GM18526 (cell line): ENCODE results near the gene ZSCAN10.

Source experiments
- POLR2A ChIP-seq: IDR thresholded peaks from 3 replicates; pipeline ENCODE4 v1.6.1; 2011; ENCODE audit not compliant: insufficient read length; ENCODE audit errors: extremely low read depth

The ZSCAN10 gene

DNA sequence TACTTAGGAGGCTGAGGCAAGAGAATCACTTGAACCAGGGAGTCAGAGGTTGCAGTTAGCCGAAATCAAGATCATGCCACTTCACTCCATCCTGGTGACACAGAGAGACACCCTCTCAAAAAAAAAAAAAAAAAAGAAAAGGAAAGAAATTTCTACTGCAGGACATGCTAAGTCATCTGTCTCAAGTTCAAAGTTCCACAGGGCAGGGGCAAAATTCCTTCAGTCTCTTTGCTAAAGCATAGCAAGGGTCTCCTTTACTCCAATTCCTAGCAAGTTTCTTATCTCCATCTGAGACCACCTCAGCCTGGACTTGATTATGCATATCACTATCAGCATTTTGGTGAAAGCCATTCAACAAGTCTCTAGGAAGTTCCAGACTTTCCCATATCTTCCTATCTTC lies 14.6 kb downstream of the ZSCAN10 start:
- no peak for TF ChIP-seq POLR2A

DNA sequence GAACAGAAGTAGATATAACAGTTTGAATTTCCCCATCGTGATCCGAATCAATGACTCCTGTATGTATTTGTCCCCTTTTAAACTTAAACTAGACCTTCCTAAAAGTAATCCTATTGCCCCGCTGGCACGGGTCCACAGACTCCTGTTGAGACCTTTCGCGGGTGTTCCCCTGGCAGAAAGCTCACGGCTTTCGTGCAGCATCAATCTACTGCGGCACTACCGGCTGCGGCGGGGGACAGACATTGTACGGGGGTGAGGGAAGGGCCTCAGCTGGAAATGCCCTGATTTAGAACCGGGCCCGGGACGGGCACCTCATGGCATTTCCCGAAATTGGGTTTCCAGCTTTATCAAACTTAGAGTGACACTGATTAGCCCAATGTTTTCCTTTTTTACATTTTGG lies 19.1 kb downstream of the ZSCAN10 start:
- TF ChIP-seq POLR2A, result no peak

DNA sequence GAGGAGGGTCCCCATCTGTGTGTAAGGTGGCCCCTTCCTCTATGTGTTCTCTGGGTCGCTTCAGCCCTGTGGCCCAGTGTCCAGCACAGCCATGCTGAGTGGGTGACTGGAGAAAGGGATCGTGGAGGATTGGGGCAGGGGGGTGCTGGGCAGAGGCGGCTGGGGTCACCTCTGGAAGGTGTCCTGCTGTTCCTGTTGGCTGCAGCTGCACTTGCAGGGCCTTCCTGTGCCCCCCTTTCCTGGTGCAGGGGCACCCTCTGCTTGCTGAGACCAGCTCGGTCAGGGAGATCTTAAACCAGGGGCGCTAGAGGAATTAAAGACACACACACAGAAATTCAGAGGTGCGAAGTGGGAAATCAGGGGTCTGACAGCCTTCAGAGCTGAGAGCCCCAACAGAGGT lies 22.5 kb downstream of the ZSCAN10 start:
- no peak for TF ChIP-seq POLR2A

DNA sequence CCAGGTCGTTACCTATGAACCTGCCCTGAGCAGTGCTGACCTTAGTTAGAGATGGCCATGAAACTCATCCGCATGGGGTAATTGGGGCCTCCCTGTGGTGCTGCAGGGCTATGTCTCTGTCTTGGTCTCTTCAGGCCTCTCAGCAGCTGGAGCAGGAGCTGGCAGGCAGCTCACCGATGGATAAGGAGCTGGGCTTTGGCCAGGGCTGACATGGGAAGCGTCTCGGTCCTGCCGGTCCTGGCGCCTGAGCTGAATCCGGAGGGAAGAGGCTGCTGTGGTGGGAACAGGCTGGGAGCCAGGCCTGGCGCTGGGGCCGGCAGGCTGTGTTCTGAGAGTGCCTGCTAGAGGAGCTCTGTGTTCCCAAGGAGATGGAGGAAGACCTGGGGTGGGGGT lies 23.6 kb downstream of the ZSCAN10 start:
- TF ChIP-seq POLR2A, result no peak

DNA sequence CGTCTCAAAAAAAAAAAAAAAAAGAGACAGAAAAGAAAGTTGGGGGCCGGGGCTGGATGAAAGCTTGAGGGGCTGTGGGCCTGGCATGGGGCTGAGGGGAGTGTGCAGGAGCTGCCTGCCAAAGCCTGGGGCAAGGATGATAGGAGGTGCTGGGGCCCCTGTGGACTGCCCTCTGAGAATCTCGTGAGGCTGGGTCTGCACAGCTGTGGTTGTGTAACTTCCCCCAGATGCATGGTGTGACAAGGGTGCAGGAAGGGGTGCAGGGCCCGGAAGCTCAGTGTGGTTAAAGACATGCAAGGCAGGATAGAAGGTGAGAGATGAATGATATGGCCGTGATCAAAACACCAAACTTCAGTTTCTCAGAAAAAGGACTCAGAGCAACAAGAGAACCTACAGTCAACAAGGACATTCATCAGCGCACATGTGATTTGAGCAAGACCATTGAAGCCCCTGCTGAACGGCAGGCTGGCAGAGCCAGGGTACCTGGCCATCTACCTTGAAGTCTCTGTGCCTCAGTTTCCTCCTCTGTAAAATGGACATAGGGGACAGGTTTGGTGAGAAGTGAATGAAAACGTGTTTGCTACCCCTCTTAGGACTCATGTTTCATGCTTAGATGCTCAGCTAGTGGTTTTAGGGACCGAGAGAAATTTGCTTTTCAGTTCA lies 24.1 kb downstream of the ZSCAN10 start:
- peak; percentile 31 for TF ChIP-seq POLR2A

DNA sequence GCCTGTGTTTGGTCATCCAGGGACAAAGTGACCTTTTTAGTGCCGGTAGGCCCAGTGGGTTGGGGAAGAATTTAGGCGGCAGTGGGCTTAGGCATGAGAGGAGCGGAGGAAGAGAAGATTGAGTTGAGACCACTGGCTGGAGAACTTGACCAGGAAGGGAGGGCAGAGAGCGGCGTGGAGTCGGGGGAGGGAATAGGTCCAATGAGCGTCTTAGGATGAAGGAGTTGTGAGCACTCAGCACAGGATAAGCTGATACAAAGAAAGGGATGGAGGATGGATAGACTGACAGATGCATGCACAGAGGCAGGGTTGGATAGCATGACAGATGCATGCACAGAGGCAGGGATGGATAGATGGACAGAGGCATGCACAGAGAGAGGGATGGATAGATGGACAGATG lies 25.6 kb downstream of the ZSCAN10 start:
- TF ChIP-seq POLR2A, result no peak

DNA sequence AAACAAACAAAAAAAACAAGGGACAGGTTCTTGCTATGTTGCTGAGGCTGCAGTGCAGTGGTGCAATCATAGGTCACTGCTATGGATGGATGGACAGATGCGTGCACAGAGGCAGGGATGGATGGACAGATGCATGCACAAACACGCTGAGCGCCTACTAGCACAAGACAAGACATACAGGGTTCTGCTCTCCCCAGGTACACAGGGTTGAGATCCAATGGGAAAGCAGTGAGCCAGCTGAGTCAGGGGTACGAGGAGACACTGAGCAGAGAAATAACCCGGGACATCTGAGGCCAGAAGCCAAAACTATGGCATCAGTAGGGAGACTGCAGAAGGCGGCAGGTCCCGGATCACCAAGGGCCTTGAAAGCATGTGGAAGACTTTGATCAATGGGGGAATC lies 27.4 kb downstream of the ZSCAN10 start:
- no peak for TF ChIP-seq POLR2A

DNA sequence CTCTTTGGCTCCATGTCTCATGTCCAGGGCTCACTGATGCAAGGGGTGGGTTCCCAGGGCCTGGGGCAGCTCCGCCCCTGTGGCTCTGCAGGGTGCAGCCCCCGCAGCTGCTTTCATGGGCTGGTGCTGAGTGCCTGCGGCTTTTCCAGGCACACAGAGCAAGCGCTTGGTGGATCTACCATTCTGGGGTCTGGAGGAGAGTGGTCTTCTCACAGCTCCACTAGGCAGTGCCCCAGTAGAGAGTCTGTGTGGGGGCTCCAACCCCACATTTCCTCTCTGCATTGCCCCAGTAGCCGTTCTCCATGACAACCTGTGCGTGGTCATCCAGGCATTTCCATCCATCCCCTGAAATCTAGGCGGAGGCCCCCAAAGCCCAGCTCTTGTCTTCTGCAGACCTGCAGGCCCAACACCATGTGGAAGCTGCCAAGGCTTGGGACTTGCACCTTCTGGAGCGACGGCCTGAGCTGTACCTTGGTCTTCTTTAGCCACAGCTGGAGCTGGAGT lies 28.4 kb downstream of the ZSCAN10 start:
- no peak for TF ChIP-seq POLR2A

DNA sequence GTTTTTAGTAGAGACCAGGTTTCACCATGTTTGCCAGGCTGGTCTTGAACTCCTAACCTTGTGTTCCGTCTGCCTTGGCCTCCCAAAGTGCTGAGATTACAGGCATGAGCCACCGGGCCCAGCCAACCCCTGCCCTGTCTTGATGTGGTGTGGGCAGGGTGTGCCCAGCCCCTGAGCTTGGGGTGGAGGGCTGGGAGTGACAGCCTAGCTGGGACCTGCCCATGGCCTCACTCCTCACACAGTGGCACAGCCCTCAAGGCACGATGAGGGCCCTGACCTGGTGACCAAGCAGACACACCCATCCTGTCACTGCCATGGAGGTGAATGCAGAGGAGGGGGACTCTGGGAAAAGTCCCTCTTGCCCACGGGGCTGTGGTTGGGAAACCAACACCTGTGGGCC lies 30.6 kb downstream of the ZSCAN10 start:
- no peak for TF ChIP-seq POLR2A

DNA sequence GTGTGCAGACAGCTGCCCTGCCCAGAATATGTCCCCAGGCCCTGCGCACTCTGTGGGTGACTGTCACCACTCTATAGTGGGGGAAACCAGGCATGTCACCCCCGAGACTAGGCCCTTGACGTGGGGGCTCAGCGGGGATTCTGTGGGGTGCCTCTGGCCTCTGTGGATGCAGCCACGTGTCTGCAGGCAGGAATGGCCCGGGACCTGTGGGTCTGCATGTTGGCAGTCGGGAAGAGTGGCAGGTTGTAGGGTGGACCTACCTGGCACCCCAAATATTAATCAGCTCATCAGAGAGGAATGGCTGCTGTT lies 32.7 kb downstream of the ZSCAN10 start:
- TF ChIP-seq POLR2A, result no peak

DNA sequence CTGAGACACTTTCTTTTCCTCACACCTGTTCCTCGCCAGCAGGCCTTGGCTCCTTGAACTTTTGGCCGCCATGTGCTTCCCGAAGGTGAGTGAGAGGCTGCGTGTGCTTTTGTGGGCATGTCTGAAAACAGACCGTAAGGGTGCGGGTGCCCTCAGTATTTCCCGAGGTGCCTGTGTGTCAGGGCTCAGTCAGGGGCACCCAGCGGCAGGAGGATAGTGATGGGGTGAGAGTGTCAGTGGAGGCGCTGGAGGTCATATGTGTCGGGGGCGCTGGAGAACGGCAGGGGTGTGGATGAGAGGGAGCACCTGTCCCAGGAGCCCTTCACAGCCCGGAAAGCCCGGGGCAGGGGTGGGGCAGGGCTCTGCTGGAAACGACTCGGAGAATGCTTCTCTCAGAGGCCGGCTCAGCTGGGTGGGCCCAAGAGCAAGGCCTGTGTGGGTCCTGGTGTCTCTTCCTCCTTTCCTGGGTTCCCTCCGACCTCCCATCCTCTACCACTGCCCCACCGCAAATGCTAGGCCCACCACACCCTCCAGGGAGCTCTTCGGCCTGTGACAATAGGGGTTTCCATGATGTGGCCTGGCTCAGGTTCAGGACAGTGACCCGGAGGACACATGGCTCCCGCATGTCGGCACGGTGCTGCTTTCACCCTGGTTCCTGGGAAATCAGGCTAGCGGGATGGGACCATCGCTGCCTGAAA lies 33.2 kb downstream of the ZSCAN10 start:
- TF ChIP-seq POLR2A, result no peak

DNA sequence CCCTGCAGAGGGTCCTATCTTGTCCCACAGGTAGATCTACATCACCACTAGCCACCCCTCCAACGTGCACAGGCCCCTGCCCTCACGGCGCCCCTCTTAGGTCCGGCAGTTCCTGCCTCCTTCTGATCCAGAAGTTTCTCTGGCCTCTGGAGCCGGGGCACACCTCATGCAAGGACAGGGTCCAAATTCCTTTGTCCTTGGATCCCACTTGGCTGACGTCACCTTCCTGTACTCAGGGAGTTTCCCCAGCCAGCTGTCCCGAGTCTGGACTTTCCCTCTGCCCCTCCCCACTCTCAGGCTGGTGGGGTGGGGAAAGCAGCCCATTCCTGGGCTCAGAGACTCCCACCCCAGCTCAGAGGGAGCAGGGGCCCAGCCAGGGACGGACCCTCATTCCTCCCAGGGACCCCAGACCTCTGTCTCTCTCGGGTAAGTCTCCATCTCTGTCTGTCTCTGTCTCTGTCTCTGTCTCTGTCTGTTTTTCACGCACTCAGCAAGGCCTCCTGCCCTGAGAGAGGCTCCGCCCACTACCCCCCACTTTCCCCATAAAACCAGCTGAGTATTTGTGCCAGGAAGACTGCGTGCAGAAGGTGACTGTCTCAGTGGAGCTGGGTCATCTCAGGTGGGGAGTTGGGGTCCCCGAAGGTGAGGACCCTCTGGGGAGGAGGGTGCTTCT lies 33.9 kb downstream of the ZSCAN10 start, which contains the start of gene IL32:
Gene IL32 (plus strand): TSS at position 572 of the 673 bp plus-strand sequence. CDS start 172 bp downstream, outside the sequence.
- no peak for TF ChIP-seq POLR2A

DNA sequence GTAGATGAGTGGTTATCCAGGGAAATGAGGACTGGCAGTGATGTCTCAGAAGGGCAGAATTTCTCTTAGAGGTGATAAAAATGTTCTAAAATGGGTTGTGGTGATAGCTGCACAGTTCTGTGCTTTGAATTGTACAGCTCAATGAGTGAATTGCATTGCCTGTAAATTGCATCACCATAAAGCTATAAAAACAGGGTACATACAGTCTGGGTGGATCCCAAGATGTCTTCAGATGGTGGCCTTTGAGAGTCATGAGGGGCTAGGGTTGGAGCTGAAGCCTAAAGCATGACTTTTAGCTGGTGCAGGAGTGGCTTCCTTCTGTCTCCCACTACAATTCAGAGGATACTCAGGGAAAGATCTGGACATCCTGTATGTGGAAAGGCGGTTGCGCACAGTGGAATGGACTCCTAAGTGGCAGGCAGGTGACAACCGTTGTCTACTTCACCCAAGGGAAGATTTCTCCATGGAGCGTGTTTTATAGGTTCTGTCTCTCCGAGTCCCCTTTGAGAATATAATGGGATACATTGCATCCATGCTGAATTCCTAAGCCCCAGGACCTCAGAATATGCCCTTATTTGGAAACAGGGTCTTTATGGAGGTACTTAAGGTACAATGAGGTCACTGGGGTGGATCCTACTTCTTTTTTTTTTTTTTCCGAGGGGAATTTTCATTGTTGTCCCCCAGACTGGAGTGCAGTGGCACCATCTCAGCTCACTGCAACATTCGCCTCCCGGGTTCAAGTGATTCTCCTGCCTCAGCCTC lies 35.3 kb downstream of the ZSCAN10 start:
- no peak for TF ChIP-seq POLR2A

DNA sequence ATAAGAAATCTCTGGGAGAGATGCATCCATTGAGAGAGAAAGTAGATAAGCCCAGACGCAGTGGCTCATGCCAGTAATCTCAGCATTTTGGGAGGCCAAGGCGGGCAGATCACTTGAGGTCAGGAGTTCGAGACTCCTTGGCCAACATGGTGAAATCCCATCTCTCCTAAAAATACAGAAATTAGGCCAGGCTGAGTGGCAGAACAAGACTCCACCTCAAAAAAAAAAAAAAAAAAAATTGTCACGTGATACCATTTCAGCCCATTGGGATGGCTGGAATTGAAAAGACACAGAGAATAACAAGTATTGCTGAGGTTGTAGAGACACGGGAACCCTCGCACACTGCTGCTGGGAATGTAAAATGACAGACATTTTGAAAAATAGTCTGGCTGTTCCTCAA lies 36.5 kb downstream of the ZSCAN10 start:
- no peak for TF ChIP-seq POLR2A

DNA sequence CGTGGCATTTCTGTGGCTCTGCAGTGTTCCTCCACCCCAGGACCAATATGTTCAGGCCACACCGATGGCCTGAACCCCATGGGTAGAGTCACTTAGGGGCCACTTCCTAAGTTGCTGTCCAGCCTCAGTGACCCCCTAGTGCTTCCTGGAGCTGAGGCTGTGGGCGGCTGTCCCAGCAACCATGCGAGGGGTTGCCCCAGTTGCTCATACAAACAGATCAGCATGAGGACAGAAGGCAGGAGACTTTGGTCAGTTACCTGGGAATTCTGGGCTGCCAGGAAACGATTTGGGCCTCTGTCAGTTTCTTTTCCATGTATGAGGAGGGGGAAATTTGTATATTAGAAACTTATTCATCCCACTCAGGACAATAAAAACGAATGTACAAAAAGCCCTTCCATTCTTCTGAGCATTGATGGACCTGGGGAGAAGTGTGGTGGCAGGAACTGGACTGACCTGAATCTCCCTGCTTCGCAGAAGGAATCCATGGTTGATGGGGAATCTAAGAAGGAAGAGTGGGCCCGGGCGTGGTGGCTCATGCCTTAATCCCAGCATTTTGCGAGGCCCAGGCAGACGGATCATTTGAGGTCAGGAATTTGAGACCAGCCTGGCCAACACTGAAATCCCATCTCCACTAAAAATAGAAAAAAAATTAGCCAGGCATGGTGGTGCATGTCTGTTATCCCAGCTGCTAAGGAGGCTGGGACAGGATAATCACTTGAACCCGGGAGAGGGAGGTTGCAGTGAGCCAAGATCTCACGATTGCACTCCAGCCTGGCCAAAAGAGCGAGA lies 38.6 kb downstream of the ZSCAN10 start:
- no peak for TF ChIP-seq POLR2A
